GM18907 (cell line): ENCODE measurements around the gene APLN.

Experiments
- ATAC-seq: cut with Tn5 transposase; IDR thresholded peaks from one replicate; pipeline ENCODE4 v1.9.1; 2021; ENCODE audit warnings: mild to moderate bottlenecking, moderate library complexity; ENCODE audit not compliant: unreplicated experiment

Gene APLN

GRCh38 chrX:129642641-129643040, 12.1 kb downstream of the APLN start:
- ATAC-seq = no peak

- no peak for ATAC-seq
These were observed 12.8 kb downstream of the APLN start for GRCh38 chrX:129641941-129642340.

- ATAC-seq = no peak
These were observed 13.3 kb downstream of the APLN start for GRCh38 chrX:129641469-129641868.

GRCh38 chrX:129640737-129641136, 14.0 kb downstream of the APLN start:
- ATAC-seq = no peak

GRCh38 chrX:129638917-129639316, 15.8 kb downstream of the APLN start:
- no peak for ATAC-seq

- peak; percentile 72 for ATAC-seq
These were observed 17.3 kb downstream of the APLN start for GRCh38 chrX:129637217-129638109.

GRCh38 chrX:129636175-129636681, 18.5 kb downstream of the APLN start:
- no peak for ATAC-seq

- no peak for ATAC-seq
These were observed 20.2 kb downstream of the APLN start for GRCh38 chrX:129634541-129634940.

GRCh38 chrX:129632443-129632842, 22.3 kb downstream of the APLN start:
- no peak for ATAC-seq

GRCh38 chrX:129631849-129632248, 22.9 kb downstream of the APLN start:
- no peak for ATAC-seq

- no peak for ATAC-seq
These were observed 24.9 kb downstream of the APLN start for GRCh38 chrX:129629837-129630236.

- no peak for ATAC-seq
These were observed 28.7 kb downstream of the APLN start for GRCh38 chrX:129626026-129626425.

GRCh38 chrX:129622757-129623301, 31.9 kb downstream of the APLN start:
- ATAC-seq = no peak

GRCh38 chrX:129618997-129619396, 35.8 kb downstream of the APLN start:
- ATAC-seq = no peak

GRCh38 chrX:129617420-129617819, 37.3 kb downstream of the APLN start:
- no peak for ATAC-seq

- no peak for ATAC-seq
These were observed 40.1 kb downstream of the APLN start for GRCh38 chrX:129614481-129615255.

- no peak for ATAC-seq
These were observed 41.2 kb downstream of the APLN start for GRCh38 chrX:129613596-129613995.

- ATAC-seq = no peak
These were observed 42.4 kb downstream of the APLN start for GRCh38 chrX:129612396-129612795.

- no peak for ATAC-seq
These were observed 45.4 kb downstream of the APLN start for GRCh38 chrX:129609395-129609794.

- no peak for ATAC-seq
These were observed 46.3 kb downstream of the APLN start for GRCh38 chrX:129608496-129608895.

GRCh38 chrX:129606918-129607317, 47.8 kb downstream of the APLN start:
- ATAC-seq = peak; percentile 71
